ENCODE data around the gene HAUS6. TPM values are rescaled to one million over a fixed set of nuclear protein-coding genes. Genes with fewer than 3 reads are reported as not detected.
A peak's percentile ranks its signal among the peaks of the same experiment; 100 is the strongest.

The HAUS6 gene
- total RNA-seq, 1 donor from 2014 or later, result 17.6 TPM

GRCh38 chr9:19136129-19136528 is 33.4 kb upstream of the HAUS6 start:
- Mint-ChIP-seq H3K36me3 (ENCODE audit: insufficient read depth) (no peaks in the 10 kb centered on the region), H3K4me3 (ENCODE audit: low read depth) (no peak overlapping the region), H3K27ac (no peak overlapping the region), H3K27me3 (no peaks in the 10 kb centered on the region), H3K9me3 (ENCODE audit: low read depth) (no peaks in the 10 kb centered on the region), H3K4me1 (ENCODE audit: low read depth) (peaks cover 10% of the 10 kb centered on the region)
- TF ChIP-seq CTCF (IDR thresholded peaks at IDR 0.05; ENCODE audit: unreplicated experiment), result no peak
- DNase-seq (ENCODE audit: low spot score, unreplicated experiment), result no peak

DNA sequence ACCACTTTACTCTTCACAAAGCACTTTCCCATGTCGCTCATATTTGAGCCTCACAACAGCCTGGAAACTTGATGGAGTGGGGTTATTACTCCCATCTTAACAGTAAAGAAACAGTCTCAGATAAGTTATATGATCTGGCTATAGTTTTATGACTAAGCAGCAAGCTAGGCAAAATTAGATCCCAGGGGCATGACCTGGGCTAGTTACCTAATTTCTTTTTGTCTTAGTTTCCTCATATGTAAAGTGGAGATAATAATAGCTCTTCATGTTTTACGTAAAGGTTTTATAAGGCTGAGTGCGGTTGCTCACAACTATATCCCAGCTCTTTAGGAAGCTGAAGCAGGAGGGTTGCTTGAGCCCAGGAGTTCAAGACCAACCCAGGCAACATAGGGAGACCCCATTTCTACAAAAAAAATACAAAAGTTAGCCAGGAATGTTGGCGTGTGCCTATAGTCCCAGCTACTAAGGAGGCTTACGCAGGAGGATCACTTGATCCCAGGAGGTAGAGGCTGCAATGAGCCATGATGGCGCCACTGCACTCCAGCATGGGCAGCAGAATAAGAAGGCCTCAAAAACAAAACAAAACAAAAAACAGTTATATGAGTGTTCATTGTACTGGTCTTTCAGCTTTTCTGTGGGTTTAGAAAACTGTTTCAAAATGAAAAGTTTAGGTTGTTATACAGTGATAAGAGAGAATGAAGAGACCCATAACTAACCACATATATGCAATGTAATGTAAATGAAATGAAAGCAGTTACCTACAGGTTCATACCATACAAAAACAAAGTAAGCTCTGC is 31.0 kb upstream of the HAUS6 start:
- Mint-ChIP-seq H3K4me3 (ENCODE audit: low read depth) (no peak overlapping the region), H3K4me1 (ENCODE audit: low read depth) (peaks cover 25% of the 10 kb centered on the region), H3K36me3 (ENCODE audit: insufficient read depth) (no peaks in the 10 kb centered on the region), H3K27me3 (no peaks in the 10 kb centered on the region), H3K27ac (no peak overlapping the region), H3K9me3 (ENCODE audit: low read depth) (no peaks in the 10 kb centered on the region)
- no peak for TF ChIP-seq CTCF (IDR thresholded peaks at IDR 0.05; ENCODE audit: unreplicated experiment)
- no peak for DNase-seq (ENCODE audit: low spot score, unreplicated experiment)

DNA sequence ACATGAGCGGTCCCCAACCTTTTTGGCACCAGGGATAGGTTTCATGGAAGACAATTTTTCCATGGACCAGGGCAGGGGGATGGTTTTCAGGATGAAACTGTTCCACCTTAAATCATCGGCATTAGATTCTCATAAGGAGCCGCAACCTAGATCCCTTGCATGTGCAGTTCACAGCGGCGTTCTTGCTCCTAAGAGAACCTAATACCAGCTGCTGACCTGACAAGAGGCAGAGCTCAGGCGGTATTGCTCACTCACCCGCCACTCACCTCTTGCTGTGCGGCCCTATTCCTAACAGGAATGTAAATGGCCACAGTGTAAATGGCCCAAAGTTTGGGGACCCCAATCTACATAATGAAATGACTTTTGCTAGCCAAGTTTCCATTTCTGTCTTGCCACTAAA is 27.7 kb upstream of the HAUS6 start:
- no peak for TF ChIP-seq CTCF (IDR thresholded peaks at IDR 0.05; ENCODE audit: unreplicated experiment)
- peak overlapping the region; percentile 89 for H3K27ac Mint-ChIP-seq
- H3K9me3 Mint-ChIP-seq (ENCODE audit: low read depth), result no peaks in the 10 kb centered on the region
- no peak overlapping the region for H3K4me3 Mint-ChIP-seq (ENCODE audit: low read depth)
- no peak for DNase-seq (ENCODE audit: low spot score, unreplicated experiment)
- peaks cover 4% of the 10 kb centered on the region for H3K36me3 Mint-ChIP-seq (ENCODE audit: insufficient read depth)
- H3K4me1 Mint-ChIP-seq (ENCODE audit: low read depth), result peaks cover 33% of the 10 kb centered on the region
- no peaks in the 10 kb centered on the region for H3K27me3 Mint-ChIP-seq

DNA sequence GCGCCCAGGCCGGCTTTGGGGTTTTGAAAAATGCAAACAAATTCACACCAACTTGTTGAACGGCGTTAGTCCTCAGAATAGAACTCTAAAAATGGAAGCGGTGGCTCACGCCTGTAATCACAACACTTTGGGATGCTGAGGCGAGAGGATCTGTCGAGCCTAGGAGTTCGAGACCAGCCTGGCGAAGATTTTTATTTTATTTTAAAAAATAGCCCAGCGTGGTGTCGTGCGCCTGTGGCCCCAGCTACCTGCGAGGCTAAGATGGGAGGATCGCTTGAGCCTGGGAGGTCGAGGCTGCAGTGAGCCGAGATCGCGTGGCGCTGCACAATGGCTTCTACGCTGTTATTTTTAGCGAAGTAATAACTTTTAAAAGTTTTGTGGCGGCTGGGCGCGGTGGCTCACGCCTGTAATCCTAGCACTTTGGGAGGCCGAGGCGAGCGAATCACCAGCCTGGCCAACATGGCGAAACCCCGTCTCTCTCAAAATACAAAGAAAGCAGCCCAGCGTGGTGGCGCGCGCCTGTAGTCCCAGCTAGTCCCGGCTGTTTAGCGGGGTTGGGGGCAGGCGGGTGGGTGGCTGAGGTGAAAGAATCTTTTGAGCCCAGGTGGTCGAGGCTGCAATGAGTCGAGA is 25.3 kb upstream of the HAUS6 start:
- Mint-ChIP-seq H3K9me3 (ENCODE audit: low read depth) (no peaks in the 10 kb centered on the region), H3K4me3 (ENCODE audit: low read depth) (peak overlapping the region; percentile 92), H3K36me3 (ENCODE audit: insufficient read depth) (peaks cover 13% of the 10 kb centered on the region), H3K27me3 (no peaks in the 10 kb centered on the region), H3K27ac (peak overlapping the region; percentile 89), H3K4me1 (ENCODE audit: low read depth) (peaks cover 45% of the 10 kb centered on the region)
- no peak for TF ChIP-seq CTCF (IDR thresholded peaks at IDR 0.05; ENCODE audit: unreplicated experiment)
- DNase-seq (ENCODE audit: low spot score, unreplicated experiment), result peak; percentile 11

DNA sequence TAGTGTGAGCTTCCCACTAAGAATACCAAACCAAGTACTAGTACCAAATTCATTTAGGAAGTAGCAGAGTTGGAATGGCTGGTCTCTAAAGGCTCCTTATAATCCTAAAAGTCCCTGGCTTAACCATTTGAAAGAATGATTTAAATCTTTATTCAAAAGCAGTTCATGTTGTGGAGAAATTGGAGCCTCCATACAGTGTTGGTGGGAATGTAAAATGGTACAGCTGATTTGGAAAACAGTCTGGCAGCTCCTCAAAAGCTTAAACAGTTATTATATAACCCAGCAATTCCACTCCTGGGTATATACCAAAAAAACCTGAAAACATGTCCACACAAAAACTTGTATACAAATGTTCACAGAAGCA is 21.7 kb upstream of the HAUS6 start:
- H3K36me3 Mint-ChIP-seq (ENCODE audit: insufficient read depth), result peaks cover 31% of the 10 kb centered on the region

More for the DNA sequence above, 21.7 kb upstream of the HAUS6 start:
- peaks cover 30% of the 10 kb centered on the region for H3K4me1 Mint-ChIP-seq (ENCODE audit: low read depth)
- peak overlapping the region; percentile 92 for H3K4me3 Mint-ChIP-seq (ENCODE audit: low read depth)
- no peaks in the 10 kb centered on the region for H3K9me3 Mint-ChIP-seq (ENCODE audit: low read depth)
- H3K27ac Mint-ChIP-seq, result peak overlapping the region; percentile 24
- no peak for TF ChIP-seq CTCF (IDR thresholded peaks at IDR 0.05; ENCODE audit: unreplicated experiment)
- no peak for DNase-seq (ENCODE audit: low spot score, unreplicated experiment)
- H3K27me3 Mint-ChIP-seq, result no peaks in the 10 kb centered on the region

All from progenitor cell of endocrine pancreas (in vitro differentiated cells).